ENCODE measurements around the gene ABCC1.

Gene ABCC1

DNA sequence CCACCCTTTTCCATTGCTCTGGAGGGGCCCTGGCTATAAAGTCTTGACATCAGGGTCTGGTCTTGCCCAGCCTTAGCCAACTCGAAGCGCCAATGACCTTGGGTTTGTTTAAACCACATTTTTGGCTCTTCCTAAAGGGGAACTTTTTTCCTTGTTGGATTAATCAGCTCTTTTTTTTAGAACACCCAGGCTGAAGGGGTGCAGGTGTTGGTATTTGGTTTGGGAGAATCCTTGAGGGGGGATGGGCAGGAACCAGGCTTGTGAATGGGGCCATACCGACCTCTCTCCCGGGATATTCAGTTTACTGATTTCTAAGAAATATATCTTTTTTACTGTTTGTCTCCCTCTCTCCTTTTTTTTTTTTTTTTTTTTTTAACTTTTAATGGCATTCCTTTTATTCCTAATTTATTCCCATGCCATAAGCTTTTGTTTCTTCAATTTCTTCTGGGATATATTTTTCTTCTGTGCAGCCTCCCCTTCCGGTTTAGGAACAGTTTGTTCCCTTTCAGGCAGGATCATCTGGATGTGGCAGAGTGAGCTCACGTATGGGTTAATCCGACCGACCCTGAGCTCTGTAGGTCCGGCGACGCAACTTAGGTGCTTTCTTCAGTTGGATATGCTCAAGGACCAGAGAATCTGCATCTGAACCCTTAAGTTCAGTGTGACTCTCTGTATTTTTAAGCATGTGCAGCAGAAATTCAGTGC is 144.4 kb downstream of the ABCC1 start:
- Histone ChIP-seq H3K9me2 (replicated peaks; ENCODE audit: control insufficient read depth, low read length) (no peaks in the 10 kb centered on the region), H3K4me3 (ENCODE audit: low read length) (no peak overlapping the region), H4K20me1 (ENCODE audit: control insufficient read depth, insufficient read depth, low read depth, low read length) (no peaks in the 10 kb centered on the region), H3K79me2 (ENCODE audit: control insufficient read depth, low read length) (no peaks in the 10 kb centered on the region), H3K4me2 (ENCODE audit: low read length) (no peak overlapping the region), H3K27me3 (ENCODE audit: control insufficient read depth, low read length) (no peaks in the 10 kb centered on the region), H3K27ac (ENCODE audit: low read depth, low read length) (no peak overlapping the region), H3K9me3 (ENCODE audit: control insufficient read depth, insufficient read depth, low read length) (no peaks in the 10 kb centered on the region), H3K4me1 (ENCODE audit: control insufficient read depth, low read length) (peaks cover 40% of the 10 kb centered on the region), H3K36me3 (ENCODE audit: control insufficient read depth, low read length) (peaks cover 56% of the 10 kb centered on the region), H3F3A (ENCODE audit: control insufficient read depth, insufficient read depth) (peaks cover 11% of the 10 kb centered on the region; the same call in 1 of the 2 replicates)
- no peak for TF ChIP-seq EZH2phosphoT487 (IDR thresholded peaks at IDR 0.05; ENCODE audit: borderline replicate concordance, low read length)
- TF ChIP-seq, protein P1, sequence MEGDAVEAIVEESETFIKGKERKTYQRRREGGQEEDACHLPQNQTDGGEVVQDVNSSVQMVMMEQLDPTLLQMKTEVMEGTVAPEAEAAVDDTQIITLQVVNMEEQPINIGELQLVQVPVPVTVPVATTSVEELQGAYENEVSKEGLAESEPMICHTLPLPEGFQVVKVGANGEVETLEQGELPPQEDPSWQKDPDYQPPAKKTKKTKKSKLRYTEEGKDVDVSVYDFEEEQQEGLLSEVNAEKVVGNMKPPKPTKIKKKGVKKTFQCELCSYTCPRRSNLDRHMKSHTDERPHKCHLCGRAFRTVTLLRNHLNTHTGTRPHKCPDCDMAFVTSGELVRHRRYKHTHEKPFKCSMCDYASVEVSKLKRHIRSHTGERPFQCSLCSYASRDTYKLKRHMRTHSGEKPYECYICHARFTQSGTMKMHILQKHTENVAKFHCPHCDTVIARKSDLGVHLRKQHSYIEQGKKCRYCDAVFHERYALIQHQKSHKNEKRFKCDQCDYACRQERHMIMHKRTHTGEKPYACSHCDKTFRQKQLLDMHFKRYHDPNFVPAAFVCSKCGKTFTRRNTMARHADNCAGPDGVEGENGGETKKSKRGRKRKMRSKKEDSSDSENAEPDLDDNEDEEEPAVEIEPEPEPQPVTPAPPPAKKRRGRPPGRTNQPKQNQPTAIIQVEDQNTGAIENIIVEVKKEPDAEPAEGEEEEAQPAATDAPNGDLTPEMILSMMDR (IDR thresholded peaks at IDR 0.05; ENCODE audit: low read depth, low read length, poor library complexity, severe bottlenecking): no peak

DNA sequence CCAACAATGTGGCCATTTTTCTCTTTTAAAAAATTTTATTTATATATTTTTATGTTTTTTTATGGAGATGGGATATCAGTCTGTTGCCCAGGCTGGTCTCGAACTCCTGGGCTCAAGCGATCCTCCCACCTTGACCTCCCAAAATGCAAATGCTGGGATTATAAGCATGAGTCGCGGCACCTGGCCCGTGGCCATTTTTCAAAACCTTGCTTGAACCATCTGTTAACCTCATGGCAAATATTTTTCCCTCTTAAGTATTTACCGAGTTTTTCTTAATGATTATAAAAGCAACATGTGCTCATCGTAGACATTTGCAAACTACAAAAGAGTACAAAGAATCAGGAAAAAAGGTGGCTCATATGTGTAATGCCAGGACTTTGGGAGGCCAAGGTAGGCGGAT is 146.2 kb downstream of the ABCC1 start:
- no peaks in the 10 kb centered on the region for H4K20me1 ChIP-seq (ENCODE audit: control insufficient read depth, insufficient read depth, low read depth, low read length)
- peaks cover 64% of the 10 kb centered on the region for H3K36me3 ChIP-seq (ENCODE audit: control insufficient read depth, low read length)
- H3K79me2 ChIP-seq (ENCODE audit: control insufficient read depth, low read length): peaks cover 2% of the 10 kb centered on the region; the same call in 1 of the 2 replicates
- peak overlapping the region; percentile 36 for H3K4me3 ChIP-seq (ENCODE audit: low read length)
- peaks cover 58% of the 10 kb centered on the region for H3K4me1 ChIP-seq (ENCODE audit: control insufficient read depth, low read length)
- TF ChIP-seq, protein P1 (IDR thresholded peaks at IDR 0.05; ENCODE audit: low read depth, low read length, poor library complexity, severe bottlenecking): no peak
- no peak for TF ChIP-seq EZH2phosphoT487 (IDR thresholded peaks at IDR 0.05; ENCODE audit: borderline replicate concordance, low read length)
- H3K27ac ChIP-seq (ENCODE audit: low read depth, low read length): peak overlapping the region; percentile 69
- no peaks in the 10 kb centered on the region for H3K9me3 ChIP-seq (ENCODE audit: control insufficient read depth, insufficient read depth, low read length)
- peak overlapping the region; percentile 49 for H3K4me2 ChIP-seq (ENCODE audit: low read length)
- H3K27me3 ChIP-seq (ENCODE audit: control insufficient read depth, low read length): no peaks in the 10 kb centered on the region
- no peaks in the 10 kb centered on the region for H3K9me2 ChIP-seq (replicated peaks; ENCODE audit: control insufficient read depth, low read length)
- H3F3A ChIP-seq (ENCODE audit: control insufficient read depth, insufficient read depth): peaks cover 11% of the 10 kb centered on the region; the same call in 1 of the 2 replicates

DNA sequence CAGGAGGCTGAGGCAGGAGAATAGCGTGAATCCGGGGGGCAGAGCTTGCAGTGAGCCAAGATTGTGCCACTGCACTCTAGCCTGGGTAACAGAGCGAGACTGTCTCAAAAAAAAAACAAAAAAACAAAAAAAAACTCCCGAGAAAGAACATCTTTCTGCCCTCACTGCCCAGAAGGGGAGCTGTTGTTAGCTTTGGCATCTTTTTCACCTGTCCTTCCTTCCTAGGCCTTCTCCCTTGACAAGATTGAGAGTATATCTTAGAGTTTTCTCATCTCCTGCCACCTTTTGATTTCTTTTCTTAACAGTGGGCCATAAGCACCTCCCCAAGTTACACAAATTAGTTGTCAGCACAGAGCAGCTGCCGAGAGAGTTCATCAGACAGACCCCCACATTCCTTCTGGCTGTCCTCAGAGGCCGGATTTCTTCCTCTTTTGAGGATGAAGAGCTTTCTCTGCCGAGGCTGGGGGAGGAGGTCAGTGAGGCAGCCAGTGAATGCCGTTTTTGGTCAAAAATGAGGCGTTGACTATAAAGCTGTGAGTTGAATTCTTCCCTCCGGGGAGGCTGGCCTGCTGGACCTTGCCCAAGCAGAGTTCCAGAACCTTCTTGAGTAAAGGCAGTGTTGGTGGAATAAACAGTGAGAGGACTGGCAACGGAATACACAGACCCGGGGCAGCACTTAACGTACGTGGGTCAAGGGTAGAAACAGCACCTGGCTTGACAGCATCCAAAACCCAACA is 146.9 kb downstream of the ABCC1 start:
- peaks cover 63% of the 10 kb centered on the region for H3K36me3 ChIP-seq (ENCODE audit: control insufficient read depth, low read length)
- no peaks in the 10 kb centered on the region for H4K20me1 ChIP-seq (ENCODE audit: control insufficient read depth, insufficient read depth, low read depth, low read length)
- no peak for TF ChIP-seq EZH2phosphoT487 (IDR thresholded peaks at IDR 0.05; ENCODE audit: borderline replicate concordance, low read length)
- TF ChIP-seq, protein P1 (IDR thresholded peaks at IDR 0.05; ENCODE audit: low read depth, low read length, poor library complexity, severe bottlenecking): peak; percentile 58
- H3K9me2 ChIP-seq (replicated peaks; ENCODE audit: control insufficient read depth, low read length): no peaks in the 10 kb centered on the region
- H3K79me2 ChIP-seq (ENCODE audit: control insufficient read depth, low read length): peaks cover 3% of the 10 kb centered on the region; the same call in 1 of the 2 replicates
- H3K9me3 ChIP-seq (ENCODE audit: control insufficient read depth, insufficient read depth, low read length): no peaks in the 10 kb centered on the region
- peaks cover 64% of the 10 kb centered on the region for H3K4me1 ChIP-seq (ENCODE audit: control insufficient read depth, low read length)
- peaks cover 11% of the 10 kb centered on the region; the same call in 1 of the 2 replicates for H3F3A ChIP-seq (ENCODE audit: control insufficient read depth, insufficient read depth)
- H3K27me3 ChIP-seq (ENCODE audit: control insufficient read depth, low read length): no peaks in the 10 kb centered on the region
- peak overlapping the region; percentile 36 for H3K4me3 ChIP-seq (ENCODE audit: low read length)
- H3K27ac ChIP-seq (ENCODE audit: low read depth, low read length): peak overlapping the region; percentile 69
- H3K4me2 ChIP-seq (ENCODE audit: low read length): peak overlapping the region; percentile 49

Data from DOHH2 (cell line).